HL-60 (cell line): ENCODE measurements around the gene SP1.

Experiments
- CTCF ChIP-seq: IDR thresholded peaks from one replicate; pipeline ENCODE4 v1.5.1; 2011; ENCODE audit warnings: low read length, control low read depth, inconsistent platforms; ENCODE audit not compliant: insufficient read depth
- GABPA ChIP-seq: IDR thresholded peaks from 2 replicates; pipeline ENCODE4 v1.6.1; 2012; ENCODE audit warnings: low read depth
- POLR2AphosphoS5 ChIP-seq: IDR thresholded peaks from 2 replicates; pipeline ENCODE4 v1.6.1; 2012; ENCODE audit warnings: low read depth
- REST ChIP-seq: IDR thresholded peaks from 2 replicates; pipeline ENCODE4 v1.6.1; 2012; ENCODE audit warnings: low read depth; ENCODE audit not compliant: insufficient replicate concordance

- TF ChIP-seq CTCF (no peak), POLR2AphosphoS5 (no peak), REST (no peak), GABPA (no peak)
Measured at GRCh38 chr12:53388932-53389331, 9.0 kb downstream of the SP1 start.
